ENCODE results near the gene SORBS2. TPM values are rescaled to one million over a fixed set of nuclear protein-coding genes. Genes with fewer than 3 reads are reported as not detected.
A peak's percentile ranks its signal among the peaks of the same experiment; 100 is the strongest.

Gene SORBS2
- total and polyA plus RNA-seq, 8 donors, result 9.0 to 908 (median 66.4) TPM

- Histone ChIP-seq H3K9me3 (peaks cover 0 to 5% (median 0%) of the 10 kb centered on the region in 4 donors), H3K4me3 (no peak overlapping the region), H3K27ac (peak overlapping the region; percentile 31 to 87 (median 78)), H3K4me1 (peaks cover 0 to 25% (median 8%) of the 10 kb centered on the region in 4 donors), H3K36me3 (no peaks in the 10 kb centered on the region), H3K27me3 (no peaks in the 10 kb centered on the region)
- 34 to 70% (median 46%) methylated on average over 1 of the region's 1 CpG for WGBS, 5 donors
- intact Hi-C loops (cut with DNase I; ENCODE audit: low total_unique reads), result no loop called here
- peak in 1 of 2 donors; percentile 89 for DNase-seq
- TF ChIP-seq POLR2A (IDR thresholded peaks at IDR 0.05), result no peak
- no peak for TF ChIP-seq CTCF (IDR thresholded peaks at IDR 0.05)
- TF ChIP-seq POLR2AphosphoS5 (IDR thresholded peaks at IDR 0.05), result peak in 2 of 3 donors; percentile 24 to 78
- no peak for TF ChIP-seq EP300 (IDR thresholded peaks at IDR 0.05)
Measured at GRCh38 chr4:185566972-185567371, 245.0 kb downstream of the SORBS2 start.

GRCh38 chr4:185566425-185566824, 245.6 kb downstream of the SORBS2 start:
- H3K36me3 ChIP-seq, result no peaks in the 10 kb centered on the region
- intact Hi-C loops (cut with DNase I; ENCODE audit: low total_unique reads), result no loop called here
- no peak overlapping the region for H3K4me3 ChIP-seq
- H3K4me1 ChIP-seq, result peaks cover 0 to 25% (median 8%) of the 10 kb centered on the region in 4 donors
- peaks cover 0 to 5% (median 0%) of the 10 kb centered on the region in 4 donors for H3K9me3 ChIP-seq
- no peak for TF ChIP-seq POLR2AphosphoS5 (IDR thresholded peaks at IDR 0.05)
- TF ChIP-seq POLR2A (IDR thresholded peaks at IDR 0.05), result no peak
- TF ChIP-seq EP300 (IDR thresholded peaks at IDR 0.05), result no peak
- TF ChIP-seq CTCF (IDR thresholded peaks at IDR 0.05), result no peak
- WGBS, 5 donors, result 44 to 62% (median 50%) methylated on average over 8 of the region's 8 CpGs
- peak overlapping the region; percentile 32 to 87 (median 78) for H3K27ac ChIP-seq
- H3K27me3 ChIP-seq, result no peaks in the 10 kb centered on the region
- DNase-seq, result no peak

- Histone ChIP-seq H3K4me1 (peaks cover 0 to 25% (median 8%) of the 10 kb centered on the region in 4 donors), H3K4me3 (no peak overlapping the region), H3K27ac (peak overlapping the region in 4 of 5 donors; percentile 76 to 87 (median 79)), H3K9me3 (peaks cover 0 to 5% (median 0%) of the 10 kb centered on the region in 4 donors), H3K36me3 (no peaks in the 10 kb centered on the region), H3K27me3 (no peaks in the 10 kb centered on the region)
- TF ChIP-seq CTCF (IDR thresholded peaks at IDR 0.05), result no peak
- TF ChIP-seq POLR2A (IDR thresholded peaks at IDR 0.05), result no peak
- TF ChIP-seq EP300 (IDR thresholded peaks at IDR 0.05), result no peak
- no peak for TF ChIP-seq POLR2AphosphoS5 (IDR thresholded peaks at IDR 0.05)
- intact Hi-C loops (cut with DNase I; ENCODE audit: low total_unique reads), result no loop called here
- WGBS, 5 donors, result 71 to 81% (median 73%) methylated on average over 3 of the region's 3 CpGs
- DNase-seq, result no peak
Measured at GRCh38 chr4:185565696-185566095, 246.3 kb downstream of the SORBS2 start.

- intact Hi-C loops (cut with DNase I; ENCODE audit: low total_unique reads), result no loop called here
- no peaks in the 10 kb centered on the region for H3K27me3 ChIP-seq
- no peak overlapping the region for H3K4me3 ChIP-seq
- H3K4me1 ChIP-seq, result peaks cover 0 to 34% (median 18%) of the 10 kb centered on the region in 4 donors
- H3K27ac ChIP-seq, result peak overlapping the region in 1 of 5 donors; percentile 87
- TF ChIP-seq EP300 (IDR thresholded peaks at IDR 0.05) (no peak), CTCF (IDR thresholded peaks at IDR 0.05) (no peak), POLR2A (IDR thresholded peaks at IDR 0.05) (no peak), POLR2AphosphoS5 (IDR thresholded peaks at IDR 0.05) (no peak)
- H3K9me3 ChIP-seq, result peaks cover 0 to 5% (median 0%) of the 10 kb centered on the region in 4 donors
- 75 to 90% (median 86%) methylated on average over 3 of the region's 3 CpGs for WGBS, 5 donors
- no peaks in the 10 kb centered on the region for H3K36me3 ChIP-seq
- DNase-seq, result no peak
Measured at GRCh38 chr4:185564349-185564748, 247.6 kb downstream of the SORBS2 start.
